ENCODE measurements around the gene MTCH1.

The MTCH1 gene

DNA sequence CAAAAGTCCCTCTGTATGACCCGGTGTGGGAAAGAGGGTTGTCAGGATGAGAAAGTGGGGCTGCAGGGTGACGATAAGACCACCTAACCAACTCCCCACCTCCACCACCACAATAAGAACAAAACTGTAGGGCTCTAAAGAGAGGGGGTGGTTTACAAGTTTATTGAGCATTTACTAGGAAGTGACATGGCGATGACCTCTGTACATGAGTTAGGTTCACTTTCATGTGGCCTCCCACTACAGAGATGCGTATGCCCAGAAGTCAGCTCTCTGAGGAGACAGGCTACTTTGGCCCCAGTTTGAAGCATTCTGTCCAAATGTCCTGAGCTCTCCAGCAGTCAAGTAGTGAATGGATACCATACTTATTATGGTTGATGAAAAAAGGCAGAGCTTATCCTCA lies 60.2 kb downstream of the MTCH1 start:
- no peak for TF ChIP-seq USF1 (IDR thresholded peaks at IDR 0.05)
- no peak for TF ChIP-seq YY1 (IDR thresholded peaks at IDR 0.05; ENCODE audit: low read depth)
- no peak for TF ChIP-seq TEAD4 (IDR thresholded peaks at IDR 0.05)
- no peak for TF ChIP-seq CREB1 (IDR thresholded peaks at IDR 0.05; ENCODE audit: low read depth)
- TF ChIP-seq CEBPB (IDR thresholded peaks at IDR 0.05), result no peak
- no peak for TF ChIP-seq ZBTB7A (IDR thresholded peaks at IDR 0.05; ENCODE audit: low read depth)
- no peak for TF ChIP-seq EGR1 (IDR thresholded peaks at IDR 0.05)
- no peak for TF ChIP-seq FOXM1 (IDR thresholded peaks at IDR 0.05; ENCODE audit: borderline replicate concordance, low read depth)
- no peak for TF ChIP-seq REST (IDR thresholded peaks at IDR 0.05; ENCODE audit: low read depth)
- TF ChIP-seq EP300 (IDR thresholded peaks at IDR 0.05; ENCODE audit: borderline replicate concordance), result no peak
- TF ChIP-seq NFIC (IDR thresholded peaks at IDR 0.05), result no peak
- TF ChIP-seq, protein P1, sequence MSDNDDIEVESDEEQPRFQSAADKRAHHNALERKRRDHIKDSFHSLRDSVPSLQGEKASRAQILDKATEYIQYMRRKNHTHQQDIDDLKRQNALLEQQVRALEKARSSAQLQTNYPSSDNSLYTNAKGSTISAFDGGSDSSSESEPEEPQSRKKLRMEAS (IDR thresholded peaks at IDR 0.05), result no peak
- no peak for TF ChIP-seq RAD21 (IDR thresholded peaks at IDR 0.05; ENCODE audit: low read depth)
- no peak for TF ChIP-seq TAF1 (IDR thresholded peaks at IDR 0.05; ENCODE audit: low read depth)
- no peak for TF ChIP-seq TCF12 (IDR thresholded peaks at IDR 0.05; ENCODE audit: low read depth)

DNA sequence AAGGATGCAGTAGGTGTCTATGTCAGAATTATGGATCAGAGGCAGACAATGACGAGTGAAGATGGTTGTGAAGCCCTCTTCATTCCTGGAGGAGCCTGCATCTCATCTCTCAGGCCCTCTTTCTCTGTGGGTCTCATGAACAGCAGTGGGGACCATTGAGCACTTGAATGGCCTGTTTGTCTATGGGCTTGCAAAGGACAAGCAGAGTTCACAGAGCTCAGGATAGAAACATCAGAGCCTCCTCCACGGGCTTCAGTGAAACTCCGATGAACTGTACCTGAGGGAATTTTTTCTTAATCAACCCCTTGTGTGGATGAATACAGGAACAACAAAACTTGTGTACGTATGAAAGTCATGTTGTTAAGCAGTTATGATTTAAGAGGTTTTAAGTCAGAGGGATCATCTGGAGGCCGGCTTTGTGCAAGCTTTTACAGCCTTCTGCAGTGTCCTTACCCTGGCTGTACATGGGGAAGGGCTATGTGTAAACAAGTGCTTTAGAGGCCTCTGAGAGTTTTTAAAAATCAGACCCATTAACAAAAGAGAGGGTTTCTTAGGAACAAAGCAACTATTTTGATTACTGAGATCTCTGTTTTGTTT lies 61.1 kb downstream of the MTCH1 start:
- no peak for TF ChIP-seq USF1 (IDR thresholded peaks at IDR 0.05)
- TF ChIP-seq TCF12 (IDR thresholded peaks at IDR 0.05; ENCODE audit: low read depth), result no peak
- no peak for TF ChIP-seq RAD21 (IDR thresholded peaks at IDR 0.05; ENCODE audit: low read depth)
- TF ChIP-seq EP300 (IDR thresholded peaks at IDR 0.05; ENCODE audit: borderline replicate concordance), result no peak
- TF ChIP-seq FOXM1 (IDR thresholded peaks at IDR 0.05; ENCODE audit: borderline replicate concordance, low read depth), result no peak
- TF ChIP-seq, protein P1 (IDR thresholded peaks at IDR 0.05), result no peak
- TF ChIP-seq NFIC (IDR thresholded peaks at IDR 0.05), result no peak
- no peak for TF ChIP-seq CREB1 (IDR thresholded peaks at IDR 0.05; ENCODE audit: low read depth)
- no peak for TF ChIP-seq TEAD4 (IDR thresholded peaks at IDR 0.05)
- no peak for TF ChIP-seq ZBTB7A (IDR thresholded peaks at IDR 0.05; ENCODE audit: low read depth)
- no peak for TF ChIP-seq YY1 (IDR thresholded peaks at IDR 0.05; ENCODE audit: low read depth)
- no peak for TF ChIP-seq TAF1 (IDR thresholded peaks at IDR 0.05; ENCODE audit: low read depth)
- TF ChIP-seq CEBPB (IDR thresholded peaks at IDR 0.05), result no peak
- no peak for TF ChIP-seq EGR1 (IDR thresholded peaks at IDR 0.05)
- TF ChIP-seq REST (IDR thresholded peaks at IDR 0.05; ENCODE audit: low read depth), result no peak

- TF ChIP-seq CEBPB (IDR thresholded peaks at IDR 0.05) (no peak), NFIC (IDR thresholded peaks at IDR 0.05) (no peak), TEAD4 (IDR thresholded peaks at IDR 0.05) (no peak), CREB1 (IDR thresholded peaks at IDR 0.05; ENCODE audit: low read depth) (no peak), FOXM1 (IDR thresholded peaks at IDR 0.05; ENCODE audit: borderline replicate concordance, low read depth) (no peak)
Observed at GRCh38 chr6:36924131-36924530, 61.9 kb downstream of the MTCH1 start.

DNA sequence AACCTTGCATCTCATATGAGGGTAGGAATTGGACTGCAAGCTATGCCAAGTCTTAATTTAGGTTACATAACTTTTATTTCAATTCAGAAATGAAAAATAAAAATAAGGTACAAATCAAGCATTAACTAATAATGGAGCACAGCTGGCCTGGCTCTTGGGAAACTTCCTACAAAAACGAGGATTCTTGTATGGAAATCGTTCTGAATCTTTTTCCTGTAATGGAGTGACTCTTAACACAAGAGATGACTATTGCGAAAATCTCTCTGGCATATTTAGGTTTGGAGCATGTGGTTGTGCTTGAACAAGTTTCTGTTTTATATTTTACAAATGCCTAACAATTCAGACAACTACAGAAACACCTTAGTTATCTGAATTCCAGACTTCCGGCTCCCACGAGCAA lies 65.5 kb downstream of the MTCH1 start:
- TF ChIP-seq TEAD4 (IDR thresholded peaks at IDR 0.05), result no peak
- no peak for TF ChIP-seq NFIC (IDR thresholded peaks at IDR 0.05)
- TF ChIP-seq, protein P1 (IDR thresholded peaks at IDR 0.05), result no peak
- no peak for TF ChIP-seq EP300 (IDR thresholded peaks at IDR 0.05; ENCODE audit: borderline replicate concordance)
- TF ChIP-seq RAD21 (IDR thresholded peaks at IDR 0.05; ENCODE audit: low read depth), result no peak
- TF ChIP-seq REST (IDR thresholded peaks at IDR 0.05; ENCODE audit: low read depth), result no peak
